Stimulated activated CD4-positive, alpha-beta T cell treated with anti-CD3 and anti-CD28 coated beads, Interleukin-12 subunit alpha, Interleukin-12 subunit beta, amount 100 ng/mL, for 48 hours (primary cell): ENCODE measurements around the gene SAE1.
"Not testable (repeated sequence)": the region's sequence is repeated elsewhere in the genome, so short reads cannot be mapped to it uniquely, and the experiment has no call there.

Experiments
- DNase-seq, 3 donors: peaks; one replicate each; pipeline ENCODE4 v3.0.0-alpha.2; 2020; ENCODE audit warnings: low read depth in 2 of 3, low spot score in 1 of 3

Gene SAE1

GRCh38 chr19:47239152-47239551 is 108.5 kb downstream of the SAE1 start:
- DNase-seq = no peak

GRCh38 chr19:47239610-47240296 is 109.1 kb downstream of the SAE1 start:
- DNase-seq = no peak

- DNase-seq = no peak
Observed at GRCh38 chr19:47240556-47240955, 109.9 kb downstream of the SAE1 start.

- peak; percentile 54 to 78 (median 74) for DNase-seq
Observed at GRCh38 chr19:47240996-47241918, 110.6 kb downstream of the SAE1 start.

- no peak for DNase-seq
Observed at GRCh38 chr19:47241919-47242577, 111.4 kb downstream of the SAE1 start.

- DNase-seq = no peak
Observed at GRCh38 chr19:47243364-47243775, 112.7 kb downstream of the SAE1 start.

- peak; percentile 88 to 92 (median 92) for DNase-seq
Observed at GRCh38 chr19:47243776-47244547, 113.3 kb downstream of the SAE1 start.

- peak; percentile 71 to 83 (median 77) for DNase-seq
Observed at GRCh38 chr19:47247308-47247990, 116.8 kb downstream of the SAE1 start.

GRCh38 chr19:47253016-47253415 is 122.4 kb downstream of the SAE1 start:
- DNase-seq = not testable (repeated sequence)

- no peak for DNase-seq
Observed at GRCh38 chr19:47253467-47253881, 122.8 kb downstream of the SAE1 start.

- DNase-seq = no peak
Observed at GRCh38 chr19:47253970-47254369, 123.3 kb downstream of the SAE1 start.

- peak; percentile 93 to 98 (median 94) for DNase-seq
Observed at GRCh38 chr19:47255879-47256692, 125.5 kb downstream of the SAE1 start, which contains the start of gene CCDC9. TSS of gene CCDC9 (plus strand) at chr19:47256525. CDS start at chr19:47258401, 1,876 bp downstream.

- DNase-seq = peak; percentile 100
Observed at GRCh38 chr19:47256693-47257410, 126.2 kb downstream of the SAE1 start.

- peak in 1 of 3 donors; percentile 26 for DNase-seq
Observed at GRCh38 chr19:47257411-47258169, 127.0 kb downstream of the SAE1 start.

GRCh38 chr19:47258434-47258833 is 127.8 kb downstream of the SAE1 start:
- no peak for DNase-seq

GRCh38 chr19:47258895-47259555 is 128.4 kb downstream of the SAE1 start:
- DNase-seq = no peak
